Endothelial cell of umbilical vein (primary cell): ENCODE results near the gene ERLEC1.
"Not testable (repeated sequence)": the region's sequence is repeated elsewhere in the genome, so short reads cannot be mapped to it uniquely, and the experiment has no call there.

Experiments used
- CTCF ChIP-seq, 2 donors: IDR thresholded peaks; 1 replicate in 1 of 2; 2 replicates in 1 of 2; pipeline ENCODE4 v1.5.1; 2011; ENCODE audit warnings: low read length in 2 of 2, mild to moderate bottlenecking in 2 of 2, moderate library complexity in 2 of 2, control low read depth in 1 of 2, inconsistent platforms in 1 of 2, low read depth in 1 of 2; ENCODE audit not compliant: insufficient read depth in 1 of 2; ENCODE audit errors: extremely low read depth in 1 of 2
- EZH2 ChIP-seq: IDR thresholded peaks from 2 replicates; pipeline ENCODE4 v1.6.1; 2012; ENCODE audit warnings: borderline replicate concordance, low read depth, mild to moderate bottlenecking, moderate library complexity, low read length, inconsistent platforms; ENCODE audit not compliant: severe bottlenecking
- JUN ChIP-seq: IDR thresholded peaks from 2 replicates; pipeline ENCODE4 v1.6.1; 2011; ENCODE audit warnings: borderline replicate concordance, low read depth; ENCODE audit not compliant: insufficient read length, insufficient read depth
- MYC ChIP-seq: IDR thresholded peaks from one replicate; pipeline ENCODE4 v1.6.1; 2011; ENCODE audit warnings: mild to moderate bottlenecking, low read depth, low read length
- POLR2A ChIP-seq: IDR thresholded peaks from 2 replicates; pipeline ENCODE4 v1.6.1; 2012; ENCODE audit warnings: low read depth, mild to moderate bottlenecking, control low read depth, low read length
- POLR2AphosphoS5 ChIP-seq: IDR thresholded peaks from 2 replicates; pipeline ENCODE4 v1.6.1; 2012; ENCODE audit warnings: low read depth, mild to moderate bottlenecking, control low read depth, low read length, moderate library complexity; ENCODE audit not compliant: insufficient read depth
- TF ChIP-seq, protein P1 (sequence below): IDR thresholded peaks from 2 replicates; pipeline ENCODE4 v1.6.1; 2011; ENCODE audit not compliant: insufficient read depth, insufficient read length

GRCh38 chr2:53757206-53757605 lies 29.6 kb upstream of the ERLEC1 start:
- not testable (repeated sequence) for TF ChIP-seq JUN; POLR2AphosphoS5; MYC; EZH2; CTCF (IDR thresholded peaks at IDR 0.05; ENCODE audit: extremely low read depth in 1 of 2, insufficient read depth in 1 of 2, low read depth in 1 of 2, low read length in 2 of 2); POLR2A
- TF ChIP-seq, protein P1, sequence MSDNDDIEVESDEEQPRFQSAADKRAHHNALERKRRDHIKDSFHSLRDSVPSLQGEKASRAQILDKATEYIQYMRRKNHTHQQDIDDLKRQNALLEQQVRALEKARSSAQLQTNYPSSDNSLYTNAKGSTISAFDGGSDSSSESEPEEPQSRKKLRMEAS: not testable (repeated sequence)
